HepG2 (cell line): ENCODE measurements around the gene RNF126. TPM values are rescaled to one million over a fixed set of nuclear protein-coding genes. Genes with fewer than 3 reads are reported as not detected.
A peak's percentile ranks its signal among the peaks of the same experiment; 100 is the strongest.

ENCODE experiments used
- FIP1L1 ChIP-seq: fragments of 200-400 bp; formaldehyde crosslinking; IDR thresholded peaks from 2 replicates; pipeline ENCODE4 v1.6.1; 2018; ENCODE audit warnings: low read depth, mild to moderate bottlenecking, low read length, moderate library complexity, borderline replicate concordance; ENCODE audit not compliant: insufficient read depth
- KDM6A ChIP-seq: IDR thresholded peaks from 2 replicates; pipeline ENCODE4 v1.6.1; 2016; ENCODE audit warnings: low read depth
- NPAS2 ChIP-seq: sonication (generic); formaldehyde crosslinking; IDR thresholded peaks from 2 replicates; pipeline ENCODE4 v1.8.0; 2022; ENCODE audit warnings: mild to moderate bottlenecking, missing genetic modification reagents, borderline replicate concordance
- NR2F2 ChIP-seq: IDR thresholded peaks from 2 replicates; pipeline ENCODE4 v1.6.1; 2012; ENCODE audit warnings: low read depth, inconsistent platforms, borderline replicate concordance
- RARG ChIP-seq: sonication (generic); formaldehyde crosslinking; IDR thresholded peaks from 2 replicates; pipeline ENCODE4 v1.4.0; 2020; ENCODE audit warnings: low read depth, mild to moderate bottlenecking, missing genetic modification reagents
- SETDB1 ChIP-seq: sonication (generic); formaldehyde crosslinking; IDR thresholded peaks from 2 replicates; pipeline ENCODE4 v1.5.1; 2020; ENCODE audit warnings: missing genetic modification reagents, mild to moderate bottlenecking, borderline replicate concordance
- SKI ChIP-seq: fragments of 450-650 bp; IDR thresholded peaks from one replicate; pipeline ENCODE4 v1.6.1; 2018; ENCODE audit warnings: mild to moderate bottlenecking; ENCODE audit not compliant: partially characterized antibody
- TMF1 ChIP-seq: sonication (generic); formaldehyde crosslinking; IDR thresholded peaks from 2 replicates; pipeline ENCODE4 v1.8.1; 2022; ENCODE audit warnings: low read depth, missing genetic modification reagents
- UBTF ChIP-seq: sonication (generic); formaldehyde crosslinking; IDR thresholded peaks from 2 replicates; pipeline ENCODE4 v1.4.0; 2020; ENCODE audit warnings: mild to moderate bottlenecking, missing genetic modification reagents
- ZNF124 ChIP-seq: sonication (generic); formaldehyde crosslinking; IDR thresholded peaks from 2 replicates; pipeline ENCODE4 v1.4.0; 2020; ENCODE audit warnings: missing genetic modification reagents
- ZNF17 ChIP-seq: sonication (generic); formaldehyde crosslinking; IDR thresholded peaks from 2 replicates; pipeline ENCODE4 v1.5.0; 2020; ENCODE audit warnings: mild to moderate bottlenecking, missing genetic modification reagents
- ZNF414 ChIP-seq: sonication (generic); formaldehyde crosslinking; IDR thresholded peaks from 2 replicates; pipeline ENCODE4 v1.5.0; 2020; ENCODE audit warnings: missing genetic modification reagents
- ZNF549 ChIP-seq: sonication (generic); formaldehyde crosslinking; IDR thresholded peaks from 2 replicates; pipeline ENCODE4 v1.5.0; 2020; ENCODE audit warnings: missing genetic modification reagents
- ZNF629 ChIP-seq: sonication (generic); formaldehyde crosslinking; conservative IDR thresholded peaks from 2 replicates; pipeline ENCODE4 v1.5.0; 2020; ENCODE audit warnings: missing genetic modification reagents
- ZNF761 ChIP-seq: sonication (generic); formaldehyde crosslinking; conservative IDR thresholded peaks from 2 replicates; pipeline ENCODE4 v1.4.0; 2020; ENCODE audit warnings: mild to moderate bottlenecking, missing genetic modification reagents
- polyA plus RNA-seq, 8 experiments: library from polyadenylated mRNA; depleted of rRNA in 3 of 8; stranded (reverse) in 7 of 8; unstranded in 1 of 8; fragments of >200 nt; fragmentation: Illumina TruSeq in 4 of 8; extraction: Trizol in 4 of 8; gene quantifications; 2 replicates each; pipeline versions ENCODE4 v1.2.1 to v1.2.3, GENCODE V29; 2011 to 2016; ENCODE audit warnings: low read depth in 4 of 8, missing spikeins in 1 of 8, mixed read lengths in 1 of 8; ENCODE audit not compliant: insufficient read depth in 1 of 8
- total RNA-seq, 5 experiments: library from RNA; depleted of rRNA; stranded (reverse); fragments of >200 nt; fragmentation: Illumina TruSeq; extraction: Trizol; gene quantifications; 2 replicates each; pipeline ENCODE4 v1.2.3, GENCODE V29; 2016; ENCODE audit warnings: low read depth in 1 of 5
- TF ChIP-seq, protein P1 (sequence below): sonication (generic); formaldehyde crosslinking; IDR thresholded peaks from 2 replicates; pipeline ENCODE4 v1.4.0; 2020; ENCODE audit warnings: missing genetic modification reagents, borderline replicate concordance
- TF ChIP-seq, protein P2 (sequence below): sonication (generic); formaldehyde crosslinking; IDR thresholded peaks from 2 replicates; pipeline ENCODE4 v1.8.0; 2022; ENCODE audit warnings: missing genetic modification reagents, mild to moderate bottlenecking, moderate library complexity, borderline replicate concordance
- TF ChIP-seq, protein P3 (sequence below): sonication (generic); formaldehyde crosslinking; IDR thresholded peaks from 2 replicates; pipeline ENCODE4 v1.4.0; 2020; ENCODE audit warnings: mild to moderate bottlenecking, missing genetic modification reagents, borderline replicate concordance

The RNF126 gene
- total and polyA plus RNA-seq, 2 of the 13 experiments (the other 11 are each of a cell fraction or from before 2014, with no cell fraction given) = 23.2 to 34.0 TPM

GRCh38 chr19:703651-704446 is 40.8 kb upstream of the RNF126 start (continued):
- TF ChIP-seq SETDB1 (CRISPR knock-in tag) (no peak), ZNF629 (CRISPR knock-in tag) (no peak), ZNF414 (CRISPR knock-in tag) (peak; percentile 66; the same call in 1 of the 2 replicates), ZNF17 (CRISPR knock-in tag) (no peak), NR2F2 (no peak), KDM6A (no peak), FIP1L1 (no peak), UBTF (CRISPR knock-in tag) (peak; percentile 67), NPAS2 (no peak), TMF1 (CRISPR knock-in tag) (no peak), ZNF124 (CRISPR knock-in tag) (no peak), ZNF761 (CRISPR knock-in tag) (no peak), ZNF549 (CRISPR knock-in tag) (no peak), RARG (CRISPR knock-in tag) (no peak), SKI (no peak)
- TF ChIP-seq, protein P1, sequence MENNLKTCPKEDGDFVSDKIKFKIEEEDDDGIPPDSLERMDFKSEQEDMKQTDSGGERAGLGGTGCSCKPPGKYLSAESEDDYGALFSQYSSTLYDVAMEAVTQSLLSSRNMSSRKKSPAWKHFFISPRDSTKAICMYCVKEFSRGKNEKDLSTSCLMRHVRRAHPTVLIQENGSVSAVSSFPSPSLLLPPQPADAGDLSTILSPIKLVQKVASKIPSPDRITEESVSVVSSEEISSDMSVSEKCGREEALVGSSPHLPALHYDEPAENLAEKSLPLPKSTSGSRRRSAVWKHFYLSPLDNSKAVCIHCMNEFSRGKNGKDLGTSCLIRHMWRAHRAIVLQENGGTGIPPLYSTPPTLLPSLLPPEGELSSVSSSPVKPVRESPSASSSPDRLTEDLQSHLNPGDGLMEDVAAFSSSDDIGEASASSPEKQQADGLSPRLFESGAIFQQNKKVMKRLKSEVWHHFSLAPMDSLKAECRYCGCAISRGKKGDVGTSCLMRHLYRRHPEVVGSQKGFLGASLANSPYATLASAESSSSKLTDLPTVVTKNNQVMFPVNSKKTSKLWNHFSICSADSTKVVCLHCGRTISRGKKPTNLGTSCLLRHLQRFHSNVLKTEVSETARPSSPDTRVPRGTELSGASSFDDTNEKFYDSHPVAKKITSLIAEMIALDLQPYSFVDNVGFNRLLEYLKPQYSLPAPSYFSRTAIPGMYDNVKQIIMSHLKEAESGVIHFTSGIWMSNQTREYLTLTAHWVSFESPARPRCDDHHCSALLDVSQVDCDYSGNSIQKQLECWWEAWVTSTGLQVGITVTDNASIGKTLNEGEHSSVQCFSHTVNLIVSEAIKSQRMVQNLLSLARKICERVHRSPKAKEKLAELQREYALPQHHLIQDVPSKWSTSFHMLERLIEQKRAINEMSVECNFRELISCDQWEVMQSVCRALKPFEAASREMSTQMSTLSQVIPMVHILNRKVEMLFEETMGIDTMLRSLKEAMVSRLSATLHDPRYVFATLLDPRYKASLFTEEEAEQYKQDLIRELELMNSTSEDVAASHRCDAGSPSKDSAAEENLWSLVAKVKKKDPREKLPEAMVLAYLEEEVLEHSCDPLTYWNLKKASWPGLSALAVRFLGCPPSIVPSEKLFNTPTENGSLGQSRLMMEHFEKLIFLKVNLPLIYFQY (CRISPR knock-in tag) = no peak
- TF ChIP-seq, protein P2, sequence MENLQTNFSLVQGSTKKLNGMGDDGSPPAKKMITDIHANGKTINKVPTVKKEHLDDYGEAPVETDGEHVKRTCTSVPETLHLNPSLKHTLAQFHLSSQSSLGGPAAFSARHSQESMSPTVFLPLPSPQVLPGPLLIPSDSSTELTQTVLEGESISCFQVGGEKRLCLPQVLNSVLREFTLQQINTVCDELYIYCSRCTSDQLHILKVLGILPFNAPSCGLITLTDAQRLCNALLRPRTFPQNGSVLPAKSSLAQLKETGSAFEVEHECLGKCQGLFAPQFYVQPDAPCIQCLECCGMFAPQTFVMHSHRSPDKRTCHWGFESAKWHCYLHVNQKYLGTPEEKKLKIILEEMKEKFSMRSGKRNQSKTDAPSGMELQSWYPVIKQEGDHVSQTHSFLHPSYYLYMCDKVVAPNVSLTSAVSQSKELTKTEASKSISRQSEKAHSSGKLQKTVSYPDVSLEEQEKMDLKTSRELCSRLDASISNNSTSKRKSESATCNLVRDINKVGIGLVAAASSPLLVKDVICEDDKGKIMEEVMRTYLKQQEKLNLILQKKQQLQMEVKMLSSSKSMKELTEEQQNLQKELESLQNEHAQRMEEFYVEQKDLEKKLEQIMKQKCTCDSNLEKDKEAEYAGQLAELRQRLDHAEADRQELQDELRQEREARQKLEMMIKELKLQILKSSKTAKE (CRISPR knock-in tag) = no peak
- TF ChIP-seq, protein P3, sequence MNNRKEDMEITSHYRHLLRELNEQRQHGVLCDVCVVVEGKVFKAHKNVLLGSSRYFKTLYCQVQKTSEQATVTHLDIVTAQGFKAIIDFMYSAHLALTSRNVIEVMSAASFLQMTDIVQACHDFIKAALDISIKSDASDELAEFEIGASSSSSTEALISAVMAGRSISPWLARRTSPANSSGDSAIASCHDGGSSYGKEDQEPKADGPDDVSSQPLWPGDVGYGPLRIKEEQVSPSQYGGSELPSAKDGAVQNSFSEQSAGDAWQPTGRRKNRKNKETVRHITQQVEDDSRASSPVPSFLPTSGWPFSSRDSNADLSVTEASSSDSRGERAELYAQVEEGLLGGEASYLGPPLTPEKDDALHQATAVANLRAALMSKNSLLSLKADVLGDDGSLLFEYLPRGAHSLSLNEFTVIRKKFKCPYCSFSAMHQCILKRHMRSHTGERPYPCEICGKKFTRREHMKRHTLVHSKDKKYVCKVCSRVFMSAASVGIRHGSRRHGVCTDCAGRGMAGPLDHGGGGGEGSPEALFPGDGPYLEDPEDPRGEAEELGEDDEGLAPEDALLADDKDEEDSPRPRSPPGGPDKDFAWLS (CRISPR knock-in tag) = no peak
